ENCODE data around the gene NKD2.

The NKD2 gene

GRCh38 chr5:1031306-1031959 is 22.8 kb downstream of the NKD2 start:
- Histone ChIP-seq H3K27ac (no peak overlapping the region), H3K4me3 (no peak overlapping the region)
- DNase-seq (ENCODE audit: low spot score) = no peak
- no peak for TF ChIP-seq CTCF (IDR thresholded peaks at IDR 0.05)

- no peak overlapping the region for H3K4me3 ChIP-seq
- DNase-seq (ENCODE audit: low spot score) = no peak
- H3K27ac ChIP-seq = no peak overlapping the region
- TF ChIP-seq CTCF (IDR thresholded peaks at IDR 0.05) = no peak
Observed at GRCh38 chr5:1032011-1032410, 23.4 kb downstream of the NKD2 start.

- no peak overlapping the region for H3K27ac ChIP-seq
- DNase-seq (ENCODE audit: low spot score) = no peak
- no peak overlapping the region for H3K4me3 ChIP-seq
- TF ChIP-seq CTCF (IDR thresholded peaks at IDR 0.05) = no peak
Observed at GRCh38 chr5:1032551-1033027, 24.0 kb downstream of the NKD2 start.

- Histone ChIP-seq H3K4me3 (no peak overlapping the region), H3K27ac (no peak overlapping the region)
- DNase-seq (ENCODE audit: low spot score) = no peak
- TF ChIP-seq CTCF (IDR thresholded peaks at IDR 0.05) = no peak
Observed at GRCh38 chr5:1033178-1033577, 24.6 kb downstream of the NKD2 start.

- H3K4me3 ChIP-seq = no peak overlapping the region
- no peak for DNase-seq (ENCODE audit: low spot score)
- no peak for TF ChIP-seq CTCF (IDR thresholded peaks at IDR 0.05)
- H3K27ac ChIP-seq = no peak overlapping the region
Observed at GRCh38 chr5:1033606-1034420, 25.2 kb downstream of the NKD2 start.

GRCh38 chr5:1034421-1034905 is 25.9 kb downstream of the NKD2 start:
- H3K27ac ChIP-seq = no peak overlapping the region
- no peak for DNase-seq (ENCODE audit: low spot score)
- no peak overlapping the region for H3K4me3 ChIP-seq
- TF ChIP-seq CTCF (IDR thresholded peaks at IDR 0.05) = no peak

Data from coronary artery (tissue), 2 donors.